IPS-18c (cell line): ENCODE measurements around the gene JARID2.

ENCODE experiments used
- H3K4me3 ChIP-seq: 2 replicates; pipeline ENCODE4 v1.7.0; 2013; ENCODE audit warnings: low read depth, mild to moderate bottlenecking, low read length, moderate library complexity; ENCODE audit not compliant: insufficient read depth
- H3K9me3 ChIP-seq: one replicate; pipeline ENCODE4 v1.6.1; 2013; ENCODE audit warnings: mild to moderate bottlenecking, low read length, moderate library complexity; ENCODE audit not compliant: control insufficient read depth, insufficient read depth

JARID2 gene

GRCh38 chr6:15257357-15258132 is 11.7 kb downstream of the JARID2 start:
- Histone ChIP-seq H3K4me3 (no peak overlapping the region), H3K9me3 (no peaks in the 10 kb centered on the region)

GRCh38 chr6:15259766-15260098 is 13.9 kb downstream of the JARID2 start:
- H3K4me3 ChIP-seq = no peak overlapping the region
- no peaks in the 10 kb centered on the region for H3K9me3 ChIP-seq

- no peak overlapping the region for H3K4me3 ChIP-seq
- H3K9me3 ChIP-seq = no peaks in the 10 kb centered on the region
These were observed 14.4 kb downstream of the JARID2 start for GRCh38 chr6:15260099-15260821.

- no peak overlapping the region for H3K4me3 ChIP-seq
- H3K9me3 ChIP-seq = no peaks in the 10 kb centered on the region
These were observed 18.0 kb downstream of the JARID2 start for GRCh38 chr6:15263780-15264374.

- H3K9me3 ChIP-seq = no peaks in the 10 kb centered on the region
- no peak overlapping the region; the same call in 1 of the 2 replicates for H3K4me3 ChIP-seq
These were observed 18.5 kb downstream of the JARID2 start for GRCh38 chr6:15264412-15264811.

- H3K4me3 ChIP-seq = peak overlapping the region; percentile 17; the same call in 1 of the 2 replicates
- no peaks in the 10 kb centered on the region for H3K9me3 ChIP-seq
These were observed 19.3 kb downstream of the JARID2 start for GRCh38 chr6:15264902-15265761.

GRCh38 chr6:15265787-15266186 is 19.9 kb downstream of the JARID2 start:
- Histone ChIP-seq H3K4me3 (no peak overlapping the region), H3K9me3 (no peaks in the 10 kb centered on the region)

- H3K9me3 ChIP-seq = no peaks in the 10 kb centered on the region
- H3K4me3 ChIP-seq = 0 out of 2 replicates have a peak overlapping the region, but pooled peaks have one; percentile 15
These were observed 20.6 kb downstream of the JARID2 start for GRCh38 chr6:15266423-15266996.

GRCh38 chr6:15267221-15267620 is 21.4 kb downstream of the JARID2 start:
- no peaks in the 10 kb centered on the region for H3K9me3 ChIP-seq
- peak overlapping the region; percentile 9; the same call in 1 of the 2 replicates for H3K4me3 ChIP-seq

GRCh38 chr6:15268137-15268908 is 22.5 kb downstream of the JARID2 start:
- Histone ChIP-seq H3K4me3 (peak overlapping the region; percentile 9; the same call in 1 of the 2 replicates), H3K9me3 (no peaks in the 10 kb centered on the region)

- Histone ChIP-seq H3K4me3 (no peak overlapping the region), H3K9me3 (no peaks in the 10 kb centered on the region)
These were observed 23.1 kb downstream of the JARID2 start for GRCh38 chr6:15269011-15269410.

- Histone ChIP-seq H3K9me3 (no peaks in the 10 kb centered on the region), H3K4me3 (no peak overlapping the region)
These were observed 23.8 kb downstream of the JARID2 start for GRCh38 chr6:15269619-15270018.

GRCh38 chr6:15270402-15270801 is 24.5 kb downstream of the JARID2 start:
- H3K4me3 ChIP-seq = no peak overlapping the region
- no peaks in the 10 kb centered on the region for H3K9me3 ChIP-seq

- H3K9me3 ChIP-seq = no peaks in the 10 kb centered on the region
- H3K4me3 ChIP-seq = no peak overlapping the region
These were observed 26.7 kb downstream of the JARID2 start for GRCh38 chr6:15272562-15272961.

GRCh38 chr6:15274692-15275387 is 29.0 kb downstream of the JARID2 start:
- Histone ChIP-seq H3K9me3 (no peaks in the 10 kb centered on the region), H3K4me3 (no peak overlapping the region)
